SU-DHL-6 (cell line): Measurements from ENCODE around the gene RNF8.
A peak's percentile ranks its signal among the peaks of the same experiment; 100 is the strongest.

ENCODE experiments used
- H2AFZ ChIP-seq: fragments of 200-600 bp; sonication (generic); 2 replicates; pipeline ENCODE4 v1.6.1; 2014; ENCODE audit warnings: low read depth, mild to moderate bottlenecking, moderate library complexity, mixed read lengths, antibody characterized with exemption, low read length; ENCODE audit not compliant: severe bottlenecking
- H3F3A ChIP-seq: fragments of 200-600 bp; shearing (Covaris generic); 2 replicates; pipeline ENCODE4 v1.6.0; 2016; ENCODE audit warnings: antibody characterized with exemption, mild to moderate bottlenecking; ENCODE audit not compliant: insufficient read depth
- H3K27ac ChIP-seq: fragments of 200-600 bp; sonication (generic); 2 replicates; pipeline ENCODE4 v1.5.1; 2016; ENCODE audit warnings: low read depth, mild to moderate bottlenecking, low read length, moderate library complexity, mixed read lengths
- H3K27me3 ChIP-seq: fragments of 200-600 bp; sonication (generic), shearing (Covaris generic); 2 replicates; pipeline ENCODE4 v1.6.0; 2014; ENCODE audit warnings: mild to moderate bottlenecking, low read length
- H3K36me3 ChIP-seq: fragments of 200-600 bp; sonication (generic); 2 replicates; pipeline ENCODE4 v1.6.1; 2014; ENCODE audit warnings: mild to moderate bottlenecking, low read length, mixed read lengths
- H3K4me2 ChIP-seq: fragments of 300-600, 200-600 bp; shearing (Covaris generic), sonication (generic); 2 replicates; pipeline ENCODE4 v1.6.0; 2014; ENCODE audit warnings: low read length, low read depth, mild to moderate bottlenecking; ENCODE audit not compliant: poor library complexity, severe bottlenecking
- H3K4me3 ChIP-seq: fragments of 200-600 bp; sonication (generic); 2 replicates; pipeline ENCODE4 v1.5.1; 2014; ENCODE audit warnings: antibody characterized with exemption, low read length, mild to moderate bottlenecking, mixed read lengths; ENCODE audit not compliant: insufficient read depth, poor library complexity, severe bottlenecking
- H3K79me2 ChIP-seq: fragments of 200-600 bp; sonication (generic); 2 replicates; pipeline ENCODE4 v1.6.1; 2014; ENCODE audit warnings: mild to moderate bottlenecking, low read length, moderate library complexity; ENCODE audit not compliant: insufficient read depth
- H3K9ac ChIP-seq: fragments of 200-600 bp; sonication (generic); 2 replicates; pipeline ENCODE4 v1.7.0; 2014; ENCODE audit warnings: mild to moderate bottlenecking, low read length
- H3K9me2 ChIP-seq: fragments of 200-600 bp; sonication (generic); replicated peaks from 2 replicates; pipeline ENCODE4 v1.6.1; 2014; ENCODE audit warnings: low read length; ENCODE audit not compliant: insufficient read depth
- H3K9me3 ChIP-seq: fragments of 200-600 bp; sonication (generic); 2 replicates; pipeline ENCODE4 v1.6.1; 2014; ENCODE audit warnings: low read length, mixed read lengths; ENCODE audit not compliant: insufficient read depth
- H4K20me1 ChIP-seq: fragments of 200-600 bp; sonication (generic); 2 replicates; pipeline ENCODE4 v1.6.1; 2014; ENCODE audit warnings: low read depth, mild to moderate bottlenecking, antibody characterized with exemption, low read length, moderate library complexity, mixed read lengths
- EZH2phosphoT487 ChIP-seq: fragments of 200-600 bp; sonication (generic), shearing (Covaris generic); conservative IDR thresholded peaks from 2 replicates; pipeline ENCODE4 v1.6.1; 2018; ENCODE audit warnings: mild to moderate bottlenecking, antibody characterized with exemption, low read length, moderate library complexity, mixed read lengths
- TF ChIP-seq, protein P1 (sequence below): fragments of 200-600 bp; sonication (generic); IDR thresholded peaks from one replicate; pipeline ENCODE4 v1.5.1; 2017; ENCODE audit warnings: antibody characterized with exemption, mild to moderate bottlenecking, low read length, moderate library complexity; ENCODE audit not compliant: insufficient read depth, poor library complexity, severe bottlenecking

RNF8 gene

DNA sequence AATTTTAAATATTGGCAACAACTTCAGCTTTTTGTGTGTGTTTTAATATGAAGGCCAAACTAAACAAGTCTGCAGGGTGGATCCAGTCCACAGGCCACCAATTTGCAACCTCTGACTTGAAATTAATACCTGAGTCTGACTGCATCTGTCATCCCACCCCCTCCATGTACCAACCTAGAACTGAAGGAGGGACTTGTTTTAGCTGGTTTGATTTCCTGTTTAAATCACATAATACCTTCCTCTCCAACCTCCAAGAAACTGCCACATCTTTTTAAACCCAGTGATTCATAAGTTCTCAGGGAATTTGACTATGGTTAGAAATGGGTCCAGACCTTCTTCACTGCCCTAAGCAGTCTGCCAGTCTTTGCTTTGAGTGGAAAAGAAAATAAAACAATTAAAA is 21.6 kb downstream of the RNF8 start:
- TF ChIP-seq, protein P1, sequence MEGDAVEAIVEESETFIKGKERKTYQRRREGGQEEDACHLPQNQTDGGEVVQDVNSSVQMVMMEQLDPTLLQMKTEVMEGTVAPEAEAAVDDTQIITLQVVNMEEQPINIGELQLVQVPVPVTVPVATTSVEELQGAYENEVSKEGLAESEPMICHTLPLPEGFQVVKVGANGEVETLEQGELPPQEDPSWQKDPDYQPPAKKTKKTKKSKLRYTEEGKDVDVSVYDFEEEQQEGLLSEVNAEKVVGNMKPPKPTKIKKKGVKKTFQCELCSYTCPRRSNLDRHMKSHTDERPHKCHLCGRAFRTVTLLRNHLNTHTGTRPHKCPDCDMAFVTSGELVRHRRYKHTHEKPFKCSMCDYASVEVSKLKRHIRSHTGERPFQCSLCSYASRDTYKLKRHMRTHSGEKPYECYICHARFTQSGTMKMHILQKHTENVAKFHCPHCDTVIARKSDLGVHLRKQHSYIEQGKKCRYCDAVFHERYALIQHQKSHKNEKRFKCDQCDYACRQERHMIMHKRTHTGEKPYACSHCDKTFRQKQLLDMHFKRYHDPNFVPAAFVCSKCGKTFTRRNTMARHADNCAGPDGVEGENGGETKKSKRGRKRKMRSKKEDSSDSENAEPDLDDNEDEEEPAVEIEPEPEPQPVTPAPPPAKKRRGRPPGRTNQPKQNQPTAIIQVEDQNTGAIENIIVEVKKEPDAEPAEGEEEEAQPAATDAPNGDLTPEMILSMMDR: no peak
- no peak for TF ChIP-seq EZH2phosphoT487
- Histone ChIP-seq H3K9me2 (no peaks in the 10 kb centered on the region), H3K79me2 (no peaks in the 10 kb centered on the region), H3F3A (peaks cover 44% of the 10 kb centered on the region), H3K9me3 (no peaks in the 10 kb centered on the region), H3K27ac (peak overlapping the region; percentile 95), H3K4me2 (peak overlapping the region; percentile 50), H2AFZ (no peak overlapping the region), H3K27me3 (no peaks in the 10 kb centered on the region), H3K9ac (peak overlapping the region; percentile 42), H3K36me3 (peaks cover 7% of the 10 kb centered on the region; the same call in 1 of the 2 replicates), H4K20me1 (no peaks in the 10 kb centered on the region), H3K4me3 (no peak overlapping the region)

DNA sequence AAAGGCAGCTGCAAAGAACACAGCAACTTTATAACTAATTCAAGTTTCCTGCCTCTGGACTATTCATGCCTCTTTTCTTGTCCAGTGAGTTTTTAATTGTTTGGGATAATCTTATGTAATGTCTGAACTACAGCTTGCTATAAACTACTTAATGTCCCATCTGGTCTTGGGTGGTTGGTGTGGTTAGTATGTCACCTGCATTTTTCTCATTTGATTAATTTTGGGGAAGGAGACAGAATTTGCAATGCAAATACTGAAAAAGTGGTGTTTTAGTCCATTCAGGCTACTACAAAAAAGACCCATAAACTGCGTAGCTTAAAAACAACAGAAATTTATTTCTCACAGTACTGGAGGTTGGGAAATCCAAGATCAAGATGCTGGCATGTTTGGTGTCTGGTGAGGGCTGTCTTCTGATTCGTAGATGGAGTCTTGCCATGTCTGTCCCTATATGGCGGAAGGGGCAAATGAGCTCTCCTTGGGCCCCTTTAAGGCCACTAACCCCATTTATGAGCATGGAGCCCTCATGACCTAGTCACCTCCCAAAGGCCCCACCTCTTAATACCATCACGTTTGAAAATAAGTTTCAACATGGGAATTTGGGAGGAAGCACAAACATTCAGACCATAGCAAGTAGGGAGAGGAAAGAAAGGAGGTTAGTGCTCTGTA is 22.4 kb downstream of the RNF8 start:
- Histone ChIP-seq H3K9me2 (no peaks in the 10 kb centered on the region), H2AFZ (no peak overlapping the region), H3K27me3 (no peaks in the 10 kb centered on the region), H3F3A (peaks cover 44% of the 10 kb centered on the region), H3K4me2 (peak overlapping the region; percentile 50), H3K4me3 (peak overlapping the region; percentile 4), H3K9me3 (no peaks in the 10 kb centered on the region), H3K27ac (peak overlapping the region; percentile 95), H3K79me2 (no peaks in the 10 kb centered on the region), H3K9ac (peak overlapping the region; percentile 42), H3K36me3 (peaks cover 10% of the 10 kb centered on the region; the same call in 1 of the 2 replicates), H4K20me1 (no peaks in the 10 kb centered on the region)
- TF ChIP-seq, protein P1: no peak
- TF ChIP-seq EZH2phosphoT487: no peak

- H2AFZ ChIP-seq: no peak overlapping the region
- no peaks in the 10 kb centered on the region for H3K9me3 ChIP-seq
- 0 out of 2 replicates have a peak, but pooled peaks cover 4% of the 10 kb centered on the region for H3K36me3 ChIP-seq
- no peaks in the 10 kb centered on the region for H4K20me1 ChIP-seq
- H3K79me2 ChIP-seq: no peaks in the 10 kb centered on the region
- H3K27me3 ChIP-seq: no peaks in the 10 kb centered on the region
- TF ChIP-seq EZH2phosphoT487: no peak
- TF ChIP-seq, protein P1: peak; percentile 87
- H3K4me3 ChIP-seq: no peak overlapping the region
- peaks cover 25% of the 10 kb centered on the region for H3F3A ChIP-seq
- no peaks in the 10 kb centered on the region for H3K9me2 ChIP-seq
- no peak overlapping the region for H3K4me2 ChIP-seq
- H3K9ac ChIP-seq: no peak overlapping the region
- H3K27ac ChIP-seq: peak overlapping the region; percentile 9; the same call in 1 of the 2 replicates
These were observed 27.8 kb downstream of the RNF8 start for GRCh38 chr6:37381579-37381978.
